ENCODE data around the gene SCAMP5.

Gene SCAMP5, protein sequence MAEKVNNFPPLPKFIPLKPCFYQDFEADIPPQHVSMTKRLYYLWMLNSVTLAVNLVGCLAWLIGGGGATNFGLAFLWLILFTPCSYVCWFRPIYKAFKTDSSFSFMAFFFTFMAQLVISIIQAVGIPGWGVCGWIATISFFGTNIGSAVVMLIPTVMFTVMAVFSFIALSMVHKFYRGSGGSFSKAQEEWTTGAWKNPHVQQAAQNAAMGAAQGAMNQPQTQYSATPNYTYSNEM

DNA sequence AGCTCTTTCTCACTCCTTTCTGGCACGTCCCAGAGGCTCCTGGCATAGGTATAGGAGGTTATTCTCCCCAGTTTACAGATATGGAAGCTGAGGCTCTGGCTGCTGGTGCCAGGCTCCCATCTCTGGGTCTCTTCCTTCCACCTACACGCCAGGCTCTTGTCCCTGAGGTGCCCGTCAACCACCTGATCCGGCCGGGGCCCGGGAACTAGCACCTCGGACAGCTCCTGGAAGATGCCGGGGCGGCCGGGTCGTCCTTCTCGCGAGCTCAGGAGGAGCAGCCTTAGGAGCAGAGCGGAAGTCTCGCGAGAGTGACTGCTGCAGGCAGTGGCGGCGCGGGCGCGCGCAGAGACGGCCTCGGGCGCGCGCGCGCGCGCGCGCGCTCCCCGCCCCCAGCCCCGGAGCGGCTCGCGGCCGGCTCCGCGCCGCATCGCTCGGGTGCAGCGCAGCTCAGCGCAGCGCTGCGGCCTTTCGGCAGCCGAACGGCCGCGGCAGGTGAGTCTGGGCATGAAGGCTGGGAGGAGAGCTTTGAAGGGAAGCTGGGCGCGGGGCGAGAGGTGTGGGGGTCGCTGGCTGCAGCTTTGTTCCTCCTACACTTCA is at the start of gene SCAMP5:
TSS of gene SCAMP5 (plus strand) at position 382 of the 597 bp plus-strand sequence. CDS start 16,277 bp downstream, outside the sequence.
- peak; percentile 93 for DNase-seq

DNA sequence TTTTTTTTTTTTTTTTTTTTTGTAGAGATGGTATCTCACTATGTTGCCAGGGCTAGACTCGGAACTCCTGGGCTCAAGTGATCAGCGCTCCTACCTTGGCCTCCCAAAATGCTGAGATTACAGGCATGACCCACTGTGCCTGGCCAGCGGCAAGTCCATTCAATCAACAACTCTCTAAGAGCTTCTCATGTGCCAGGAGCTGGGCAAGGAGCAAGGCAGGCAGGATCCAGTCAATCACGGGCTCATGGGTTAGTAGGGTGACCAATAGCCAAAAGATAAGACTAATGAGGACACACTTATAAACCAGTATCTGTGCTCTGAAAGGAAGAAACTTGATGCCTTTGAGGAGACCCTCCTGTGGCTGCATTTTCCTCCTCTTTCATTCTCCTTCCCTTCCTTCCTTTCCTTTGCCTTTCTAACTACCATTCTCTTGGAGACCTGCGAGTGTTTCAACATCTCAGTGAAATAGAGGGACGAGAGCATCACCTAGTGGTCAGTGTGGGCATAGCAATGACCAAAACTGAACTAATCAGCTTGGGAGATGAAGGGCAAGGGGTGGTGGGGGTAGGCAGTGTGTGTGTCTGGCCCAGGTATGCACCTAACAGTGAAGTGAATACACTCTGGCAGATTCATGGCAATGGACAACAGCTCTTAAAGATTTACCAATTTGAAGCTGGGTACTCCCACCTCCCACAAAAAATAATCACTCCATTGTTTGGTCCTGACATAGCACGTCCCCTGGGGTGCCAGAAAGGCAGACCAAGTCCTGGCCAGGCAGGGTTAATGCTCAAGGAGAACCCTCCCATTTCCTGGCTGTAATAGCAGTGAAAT is 45.1 kb upstream of the SCAMP5 start:
- DNase-seq = peak; percentile 29

DNA sequence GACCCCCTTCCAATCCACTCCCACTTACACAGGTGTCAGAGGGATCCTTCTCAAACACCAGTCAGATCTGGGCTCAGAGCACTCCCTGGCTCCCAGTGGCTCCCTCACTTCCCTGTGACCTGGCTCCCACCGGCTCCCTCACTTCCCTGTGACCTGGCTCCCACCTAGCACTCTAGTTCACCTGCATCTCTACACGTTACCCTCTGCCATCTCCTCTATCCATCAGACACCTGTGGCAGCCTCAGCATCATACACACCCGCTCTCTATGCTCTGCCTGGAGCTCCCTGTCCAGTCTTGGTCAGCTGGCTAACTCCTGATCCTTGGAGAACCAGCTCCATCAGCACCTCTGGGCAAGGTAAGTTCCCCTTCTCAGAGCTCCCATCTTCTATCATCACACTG is 44.4 kb upstream of the SCAMP5 start:
- DNase-seq = no peak

DNA sequence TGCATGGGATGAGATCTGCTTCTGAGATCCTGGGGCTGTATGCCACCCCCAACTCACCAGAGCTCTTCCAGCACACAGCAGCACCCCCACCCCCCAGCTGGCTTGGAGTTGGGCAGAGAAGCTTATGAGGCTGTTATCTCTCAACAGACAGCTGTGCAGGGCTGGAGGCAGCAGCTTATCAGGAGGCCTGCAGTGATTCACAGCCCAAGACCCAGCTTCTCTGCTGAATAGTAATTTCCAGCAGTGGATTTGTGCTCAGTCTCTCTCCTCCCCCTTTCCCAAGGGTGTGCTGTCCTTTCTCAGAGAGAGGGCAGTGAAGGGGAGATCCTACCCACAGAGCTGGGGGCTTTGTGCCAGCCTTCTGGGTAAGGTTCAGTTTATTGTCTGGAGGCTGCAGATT is 40.8 kb upstream of the SCAMP5 start:
- DNase-seq = no peak

DNA sequence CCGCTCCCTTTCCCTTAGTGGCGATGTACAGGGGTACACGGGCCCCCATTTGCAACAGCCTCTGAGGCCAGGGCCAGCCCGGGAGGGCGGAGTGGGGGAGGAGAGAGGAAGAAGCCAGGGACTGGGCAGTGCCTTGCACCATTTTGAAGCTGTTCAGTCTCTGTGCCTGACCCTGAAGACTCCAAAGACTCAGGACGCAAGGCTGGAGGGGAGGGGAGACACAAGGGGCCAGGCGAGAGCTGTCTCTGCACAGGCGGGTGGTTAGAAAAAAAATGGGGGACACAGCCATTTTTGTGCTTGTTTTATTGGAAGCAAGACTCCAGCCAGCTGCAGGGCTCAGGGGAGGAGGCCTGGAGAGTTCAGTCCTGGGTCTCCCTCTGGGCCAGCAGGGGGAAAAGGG is 40.3 kb upstream of the SCAMP5 start:
- no peak for DNase-seq

DNA sequence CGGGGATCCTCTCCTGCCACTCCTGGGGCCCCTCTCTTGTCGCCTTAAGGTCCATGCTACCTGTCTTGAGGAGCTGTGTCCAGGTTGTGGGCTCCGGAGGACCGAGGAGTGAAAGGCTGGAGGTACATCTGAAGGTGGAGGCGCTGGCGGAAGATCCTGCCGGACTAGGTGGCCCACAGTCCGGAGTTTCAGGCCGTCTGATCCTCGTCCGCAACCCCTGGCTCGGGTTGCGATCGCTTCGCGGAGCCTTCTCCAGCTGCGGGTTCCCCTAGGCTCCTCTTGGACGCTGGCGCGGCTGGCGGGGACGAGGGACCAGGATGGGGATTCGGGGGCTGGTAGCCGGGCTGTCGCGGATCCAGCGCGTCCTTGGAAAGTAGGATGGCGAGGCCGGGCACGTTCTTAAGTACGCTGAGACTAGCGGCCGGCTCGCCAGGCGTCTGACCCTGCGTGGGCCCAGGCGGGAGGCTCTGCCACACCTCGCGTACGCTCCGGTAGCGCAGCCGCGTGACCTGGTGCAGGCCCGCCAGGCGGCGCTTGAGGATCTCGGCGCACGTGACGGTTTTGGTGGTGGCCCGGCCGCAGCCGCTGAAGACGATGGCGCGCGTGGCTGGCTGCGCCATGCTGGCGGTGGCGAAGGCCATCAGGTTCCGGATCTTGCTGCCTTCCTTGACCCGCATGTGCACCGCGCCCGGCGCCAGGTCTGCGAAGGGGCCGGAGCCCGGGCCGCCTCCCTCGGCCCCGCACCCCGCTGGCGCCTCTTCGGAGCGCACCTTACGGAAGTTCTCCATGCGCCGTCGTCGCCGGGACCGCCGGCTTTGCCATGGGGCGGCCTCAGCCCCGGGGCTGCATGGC is 39.3 kb upstream of the SCAMP5 start:
- DNase-seq = peak; percentile 70

DNA sequence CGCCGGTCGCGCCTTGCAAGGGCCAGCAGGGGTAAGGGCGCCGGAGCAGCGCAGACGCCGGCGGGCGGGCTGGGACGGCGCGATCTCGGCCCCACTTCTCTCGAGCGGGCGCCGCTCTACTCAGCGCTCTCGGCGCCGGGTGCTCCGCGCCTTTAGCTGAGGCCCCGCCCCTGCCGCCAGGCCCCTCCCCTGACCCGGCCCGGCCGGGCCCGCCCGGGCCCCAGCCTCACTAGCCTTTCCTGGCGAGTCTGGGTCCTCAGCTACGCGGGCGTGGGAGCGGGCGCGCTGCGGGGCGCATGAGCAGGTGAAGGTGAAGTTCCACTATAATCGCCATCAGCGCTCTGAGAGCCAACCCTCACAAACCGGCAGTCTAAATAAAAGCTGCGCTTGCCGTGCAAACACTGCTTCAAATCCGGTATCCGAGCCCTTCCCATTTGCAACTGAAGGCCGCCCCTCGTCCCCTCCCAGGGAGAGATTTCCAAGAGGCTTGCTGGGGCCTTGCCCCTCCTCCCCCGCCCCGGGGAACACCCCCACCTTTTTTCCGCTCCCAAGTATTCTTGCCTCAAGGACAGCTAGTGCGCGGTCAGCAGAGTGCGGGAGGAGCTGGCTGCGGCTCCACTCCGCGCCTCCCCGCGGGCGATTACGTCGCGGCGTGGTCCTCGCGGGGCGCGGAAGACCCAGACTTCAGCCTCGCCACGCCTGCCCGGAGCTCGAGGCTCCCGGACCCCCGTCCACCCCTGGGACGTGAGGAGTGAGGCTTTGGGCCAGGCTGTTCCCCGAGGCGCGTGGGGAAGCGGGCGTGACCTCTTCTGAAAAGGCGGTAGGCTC is 38.5 kb upstream of the SCAMP5 start, which contains the start of gene RPP25:
TSS of gene RPP25 (minus strand) at position 125 of the 828 bp plus-strand sequence. CDS start 189 bp downstream, outside the sequence.
- peak; percentile 70 for DNase-seq

DNA sequence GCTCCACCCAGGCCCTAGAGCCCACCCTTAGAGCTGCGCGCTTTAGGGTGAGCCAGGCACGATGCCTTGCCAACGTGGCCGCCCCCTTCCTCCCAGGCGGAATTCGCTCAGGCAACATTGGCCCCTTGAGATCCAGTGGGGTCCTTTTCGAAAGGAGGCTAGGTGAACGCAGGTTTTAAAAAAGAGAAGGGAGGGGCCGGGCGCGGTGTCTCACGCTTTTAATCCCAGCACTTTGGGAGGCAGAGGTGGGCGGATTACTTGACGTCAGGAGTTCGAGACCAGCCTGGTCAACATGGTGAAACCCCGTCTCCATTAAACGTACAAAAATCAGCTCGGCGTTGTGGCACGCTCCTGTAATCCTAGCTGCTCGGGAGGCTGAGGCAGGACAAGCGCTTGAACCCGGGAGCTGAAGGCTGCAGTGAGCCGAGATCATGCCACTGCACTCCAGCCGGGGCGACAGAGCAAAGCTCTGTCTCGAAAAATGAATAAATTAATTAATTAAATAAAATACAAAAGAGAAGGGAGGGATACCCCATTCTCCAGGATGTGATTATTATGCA is 37.8 kb upstream of the SCAMP5 start:
- DNase-seq = no peak

DNA sequence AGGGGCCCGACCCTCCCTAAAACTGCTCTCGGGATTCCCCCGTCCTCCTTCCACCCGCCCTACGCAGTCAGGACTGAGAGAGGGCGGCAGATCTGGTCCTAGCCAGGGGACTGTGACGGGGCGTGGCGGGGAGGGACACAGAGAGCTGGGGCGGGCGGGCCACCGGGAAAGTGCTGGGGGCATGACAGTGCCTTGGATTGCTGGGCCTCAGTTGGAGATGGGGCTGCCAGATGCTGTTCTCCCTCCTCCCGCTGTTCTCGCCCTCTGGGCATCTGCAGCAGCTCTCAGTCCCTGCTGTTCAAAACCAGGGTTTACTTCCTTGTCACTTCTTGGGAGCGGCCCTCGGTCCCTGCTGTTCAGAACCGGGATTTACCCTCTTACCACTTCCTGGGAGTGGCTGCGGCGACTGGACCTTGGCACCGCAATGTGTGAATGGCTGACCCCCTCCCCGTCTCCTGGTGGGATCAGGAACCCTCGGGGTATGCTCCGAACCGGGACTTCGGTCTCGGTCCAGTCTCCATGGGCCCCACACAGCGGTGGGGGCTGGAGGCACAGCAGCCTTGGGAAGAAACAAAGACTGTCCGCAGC is 36.9 kb upstream of the SCAMP5 start:
- no peak for DNase-seq

DNA sequence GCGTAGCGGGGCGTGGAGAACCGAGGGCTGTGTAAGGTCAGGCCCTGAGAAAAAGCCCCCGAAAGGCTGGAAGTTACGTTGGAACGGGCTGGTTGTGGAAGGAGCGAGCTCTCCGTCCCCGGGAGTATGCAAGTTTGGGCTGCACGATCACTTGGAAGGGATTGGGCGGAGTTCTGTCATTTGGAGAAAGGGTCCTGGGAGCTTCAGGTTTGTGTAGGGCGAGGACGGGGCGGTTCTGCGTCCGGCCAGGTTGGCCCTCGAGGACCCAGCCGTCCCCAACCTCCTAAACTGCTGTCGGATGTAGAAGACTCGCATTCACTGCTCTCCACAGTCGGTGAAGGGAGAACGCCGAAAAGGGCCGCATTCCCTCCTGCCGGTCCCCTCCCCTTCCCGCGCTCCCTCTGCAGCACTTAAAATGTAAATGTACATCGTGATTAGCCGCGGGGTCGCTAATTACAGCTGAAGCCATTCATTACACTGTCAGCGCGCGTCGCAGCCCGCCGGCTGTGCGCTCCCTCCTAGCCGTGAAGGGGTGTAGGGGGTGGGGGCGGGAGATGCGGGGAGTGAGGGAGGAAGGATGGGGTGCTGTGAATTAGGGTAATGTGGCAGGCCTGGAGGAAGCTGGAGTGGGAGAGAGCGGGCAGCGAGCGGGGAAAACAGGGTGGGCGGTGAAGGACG is 36.3 kb upstream of the SCAMP5 start:
- DNase-seq = no peak

DNA sequence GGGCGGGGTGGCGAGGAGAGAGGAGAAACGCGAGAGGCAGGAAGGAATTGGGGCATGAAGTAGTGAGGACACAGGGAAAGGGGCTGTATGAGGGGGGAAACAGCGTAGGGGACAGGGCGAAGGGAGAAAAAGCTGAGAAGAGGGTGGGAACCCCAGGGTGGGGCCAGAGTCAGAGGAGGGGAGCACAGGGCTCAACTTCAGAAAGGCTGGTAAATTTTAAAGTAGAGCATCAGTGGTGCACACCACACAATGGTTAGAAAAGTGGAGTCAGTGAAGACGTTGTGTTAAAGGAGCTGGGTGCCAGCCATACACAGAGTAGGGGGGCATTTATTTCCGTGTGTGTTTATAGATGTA is 35.8 kb upstream of the SCAMP5 start:
- no peak for DNase-seq

DNA sequence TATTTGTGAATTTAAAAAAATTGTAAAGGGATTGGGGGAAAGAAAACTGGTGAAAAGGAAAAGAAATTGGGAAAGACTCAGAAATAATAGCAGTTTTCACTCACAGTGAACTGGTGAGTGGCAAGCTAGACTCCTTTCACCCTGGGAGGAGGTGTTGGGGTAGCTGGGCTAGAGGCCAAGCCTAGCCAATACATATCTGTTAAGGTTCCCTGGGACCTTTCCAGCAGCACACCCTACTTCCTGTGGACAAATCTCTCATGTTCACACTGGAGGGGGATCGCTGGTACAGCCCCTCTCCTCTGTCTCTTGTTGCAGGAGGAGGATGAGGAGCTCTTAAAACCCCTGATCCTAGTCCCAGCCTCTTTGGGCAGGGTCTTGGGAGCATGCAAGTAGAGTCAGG is 35.1 kb upstream of the SCAMP5 start:
- DNase-seq = no peak

DNA sequence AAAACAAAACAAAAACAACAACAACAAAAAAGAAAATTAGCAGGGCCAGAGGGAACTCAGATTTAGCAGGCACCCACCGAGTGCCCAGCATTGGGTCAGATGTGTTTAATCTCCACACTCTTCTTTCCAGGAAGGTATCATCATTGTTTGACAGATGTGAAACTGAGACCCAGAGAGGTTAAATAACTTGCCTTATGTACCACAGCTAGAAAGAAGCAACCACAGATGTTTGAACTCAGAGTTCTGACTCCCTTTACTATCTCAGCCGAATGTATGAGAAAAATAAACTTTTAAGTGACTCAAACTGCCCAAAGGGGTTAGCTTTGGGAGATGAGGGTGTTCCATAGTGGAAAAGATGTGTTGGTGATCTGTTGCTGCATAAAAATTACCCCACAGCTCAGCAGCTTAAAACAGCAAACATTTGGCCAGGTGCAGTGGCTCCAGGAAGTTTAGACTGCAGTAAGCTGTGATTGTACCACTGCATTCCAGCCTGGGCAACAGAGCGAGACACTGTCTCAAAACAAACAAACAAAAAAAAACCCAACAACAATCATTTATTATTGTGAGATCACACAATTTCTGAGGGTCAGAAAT is 34.3 kb upstream of the SCAMP5 start:
- DNase-seq = no peak

DNA sequence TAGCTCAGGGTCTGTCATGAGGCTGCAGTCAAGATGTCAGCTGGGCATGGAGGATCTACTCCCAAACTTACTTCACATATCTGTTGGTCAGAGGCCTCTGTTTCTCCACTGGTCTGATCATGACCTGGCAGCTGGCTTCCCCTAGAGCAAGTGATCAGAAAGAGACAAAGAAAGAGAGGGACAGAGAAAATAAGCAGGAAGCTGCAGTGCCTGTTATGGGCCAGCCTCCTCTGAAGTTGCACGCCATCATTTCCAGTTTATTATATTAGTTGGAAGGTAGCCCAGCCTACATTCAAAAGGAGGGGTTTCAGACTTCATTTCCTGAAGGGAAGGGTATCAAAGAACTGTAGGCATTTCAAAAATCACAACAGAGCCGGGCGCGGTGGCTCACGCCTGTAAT is 33.7 kb upstream of the SCAMP5 start:
- no peak for DNase-seq

DNA sequence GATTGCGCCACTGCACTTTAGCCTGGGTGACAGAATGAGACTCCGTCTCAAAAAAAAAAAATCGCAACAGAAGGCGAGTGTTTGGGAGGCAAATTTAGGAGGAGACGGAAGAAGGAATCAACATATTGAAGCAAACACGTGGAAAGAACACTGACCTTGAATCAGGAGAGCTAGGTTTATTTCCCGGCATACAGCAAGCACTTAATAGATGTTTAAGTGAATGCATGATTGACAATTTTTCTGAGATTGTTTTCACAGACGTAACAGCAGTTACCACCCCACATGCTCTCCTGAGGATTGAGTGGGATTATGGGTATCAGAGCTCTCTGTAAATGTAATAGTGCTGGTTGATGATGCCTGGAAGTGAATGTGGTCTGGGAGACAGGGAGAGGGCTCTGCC is 33.1 kb upstream of the SCAMP5 start:
- DNase-seq = no peak

DNA sequence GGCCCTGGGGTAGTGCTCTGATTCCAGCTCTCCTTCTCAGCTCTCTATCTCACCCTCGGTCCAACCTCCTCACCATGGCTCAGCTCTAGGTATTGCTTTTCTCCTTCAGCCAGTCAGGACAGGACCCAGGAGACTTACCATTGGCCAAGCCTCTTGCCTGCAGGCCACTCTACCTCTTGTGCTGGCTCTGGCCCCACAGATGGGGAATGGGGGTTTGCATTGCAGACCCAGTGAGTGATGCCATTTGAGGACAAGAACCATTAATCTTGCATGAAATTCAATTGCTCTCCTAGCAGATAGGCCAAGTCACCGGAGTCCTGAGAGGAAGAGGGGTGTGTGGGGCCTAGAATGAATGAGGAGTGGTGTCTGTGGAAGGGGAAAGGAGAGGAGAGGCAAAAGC is 32.7 kb upstream of the SCAMP5 start:
- DNase-seq = no peak

DNA sequence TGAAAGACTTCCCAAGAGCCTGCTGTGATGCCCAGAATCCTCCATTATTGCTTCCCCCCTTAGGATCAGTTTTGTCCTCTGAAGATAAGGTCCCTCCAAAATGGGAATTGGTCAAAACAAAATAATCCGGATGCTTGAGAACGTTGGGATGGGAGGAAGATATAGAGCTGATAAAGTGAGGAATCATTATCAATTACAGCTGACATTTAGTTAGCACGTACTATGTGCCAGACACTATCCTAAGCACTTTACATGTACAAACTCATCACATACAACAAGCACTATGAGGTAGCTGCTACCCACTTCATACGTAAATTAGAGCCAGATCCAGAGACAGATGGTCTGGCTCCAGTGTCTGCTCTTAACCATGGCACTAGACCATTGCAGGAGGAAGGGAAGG is 32.1 kb upstream of the SCAMP5 start:
- DNase-seq = no peak

DNA sequence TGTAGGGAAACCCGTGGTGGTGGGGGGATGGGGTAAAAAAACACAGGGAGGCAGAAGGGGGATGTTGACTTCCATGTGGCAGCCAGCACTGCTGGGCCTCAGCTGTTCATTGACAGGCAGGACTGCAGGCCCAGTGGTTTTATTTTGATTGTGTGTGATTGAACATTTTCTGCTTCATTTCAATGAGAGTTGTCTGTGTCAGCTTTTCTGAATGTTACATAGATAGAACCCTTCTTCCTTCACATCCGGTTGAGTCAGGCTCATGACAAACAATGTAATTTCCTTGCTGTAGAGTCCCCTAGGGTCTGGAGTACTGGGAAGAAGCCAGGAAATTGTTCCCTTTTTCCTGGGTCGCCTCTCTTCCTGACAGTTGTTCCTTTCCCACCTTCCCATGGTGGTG is 30.6 kb upstream of the SCAMP5 start:
- DNase-seq = no peak

DNA sequence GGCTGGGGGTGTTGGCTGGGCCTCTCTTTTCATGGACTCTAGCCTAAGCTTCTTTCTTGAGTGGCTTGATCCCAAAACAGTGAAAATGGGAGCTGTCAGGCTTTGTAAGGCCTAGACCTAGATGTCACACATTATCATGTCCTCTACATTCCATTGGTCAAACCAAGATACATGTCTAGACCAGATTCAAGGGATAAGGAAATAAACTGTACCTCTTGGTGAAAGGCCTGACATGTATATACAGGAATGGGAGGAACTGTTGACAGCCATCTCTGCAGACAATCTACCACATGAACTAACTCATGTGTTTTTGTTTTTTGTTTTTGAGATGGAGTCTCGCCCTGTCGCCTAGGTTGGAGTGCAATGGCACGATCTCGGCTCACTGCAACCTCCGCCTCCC is 27.7 kb upstream of the SCAMP5 start:
- DNase-seq = no peak

DNA sequence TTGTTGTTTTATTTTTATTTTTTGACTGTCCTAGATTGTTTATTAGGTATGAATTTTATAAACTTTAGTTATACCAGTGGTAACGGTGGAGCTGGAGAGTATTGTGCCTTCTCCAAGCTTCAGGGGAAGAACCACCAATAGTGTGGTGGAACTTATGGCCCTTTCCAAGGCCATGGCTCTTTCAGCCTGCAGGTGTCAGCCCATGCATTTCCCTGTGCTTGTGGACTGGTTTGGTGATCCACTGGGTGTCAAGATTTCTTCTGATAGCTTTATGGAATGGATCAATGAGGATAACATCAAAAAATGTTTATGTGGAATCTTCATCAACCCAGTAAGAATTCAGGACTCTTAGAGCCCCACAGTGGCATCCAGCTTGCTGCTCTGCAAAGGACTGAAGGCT is 19.2 kb upstream of the SCAMP5 start:
- no peak for DNase-seq

Measured in NCI-H526 treated with DMSO at 0.1 percent for 48 hours (cell line).